HG03066 (cell line): ENCODE measurements around the gene WNT4.

Experiments used
- ATAC-seq: cut with Tn5 transposase; IDR thresholded peaks from one replicate; pipeline ENCODE4 v1.9.1; 2021; ENCODE audit warnings: low read depth; ENCODE audit not compliant: unreplicated experiment

WNT4 gene

DNA sequence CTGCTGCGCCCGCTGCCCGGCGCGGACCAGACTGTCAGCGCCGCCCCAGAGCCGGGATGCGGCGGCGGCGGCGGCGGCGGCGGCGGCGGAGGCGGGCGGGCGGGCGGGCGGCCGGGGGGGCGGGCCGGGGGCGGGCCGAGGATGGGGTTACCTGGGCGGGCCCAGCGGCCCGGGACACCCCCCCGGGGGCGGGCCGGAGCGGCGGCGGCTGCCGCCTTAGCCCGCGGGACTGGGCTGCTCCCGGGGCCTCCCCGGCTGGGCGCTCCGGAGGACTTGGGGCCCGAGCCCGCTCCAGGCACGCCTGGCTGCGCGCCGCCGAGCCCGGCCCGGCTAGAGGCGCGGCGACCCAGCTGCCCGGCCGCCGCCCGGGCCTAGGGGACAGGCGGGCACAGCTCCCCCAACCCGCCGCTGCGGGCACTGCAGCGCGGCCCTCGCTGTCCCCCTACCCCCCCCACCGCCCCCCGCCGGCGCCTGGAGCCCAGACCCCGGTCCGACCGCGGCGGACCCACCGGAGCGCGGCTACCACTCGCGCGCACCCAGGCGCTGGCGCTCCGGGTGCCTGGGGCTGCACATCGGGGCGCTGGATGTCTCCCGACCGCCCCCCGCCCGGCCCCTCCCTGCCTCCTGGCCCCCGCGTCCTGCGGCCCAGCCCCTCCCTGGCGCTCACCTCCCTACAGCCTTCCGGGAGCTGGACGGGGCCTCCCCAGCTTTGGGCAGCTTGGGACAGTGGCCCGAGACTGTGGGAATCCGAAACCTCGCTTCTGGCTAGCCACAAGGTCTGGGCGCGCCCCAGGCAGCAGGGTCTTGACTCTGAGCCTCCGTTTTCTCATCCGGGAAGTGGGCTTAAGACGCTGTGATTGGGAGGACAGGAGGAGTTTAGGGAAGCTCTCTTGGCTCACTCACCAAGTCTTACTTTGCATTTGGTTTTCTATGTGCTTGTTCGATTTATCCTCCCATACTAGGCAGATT, at the start of gene WNT4:
Gene WNT4 (minus strand): TSS at position 33 of the 969 bp plus-strand sequence. CDS start 175 bp downstream, outside the sequence.
- no peak for ATAC-seq

DNA sequence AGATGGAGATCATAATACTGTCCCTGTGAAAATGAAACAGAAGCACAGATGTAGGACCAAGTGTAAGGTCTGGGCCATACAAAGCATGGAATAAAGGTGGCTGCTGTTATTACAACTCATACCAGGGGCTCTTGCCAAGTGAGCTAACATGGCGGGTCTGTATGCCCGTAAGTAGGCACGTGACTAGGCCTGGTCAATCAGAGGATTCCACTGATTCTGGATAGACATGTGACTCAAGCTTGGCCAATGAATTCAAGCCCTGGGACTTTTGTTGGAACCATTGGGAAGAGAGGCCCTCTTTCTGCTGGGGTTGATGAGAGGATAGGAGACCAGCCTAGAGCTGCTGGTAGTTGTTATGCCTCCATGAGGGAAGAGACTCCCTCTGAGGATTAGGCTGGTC, 47.8 kb upstream of the WNT4 start:
- ATAC-seq: no peak

DNA sequence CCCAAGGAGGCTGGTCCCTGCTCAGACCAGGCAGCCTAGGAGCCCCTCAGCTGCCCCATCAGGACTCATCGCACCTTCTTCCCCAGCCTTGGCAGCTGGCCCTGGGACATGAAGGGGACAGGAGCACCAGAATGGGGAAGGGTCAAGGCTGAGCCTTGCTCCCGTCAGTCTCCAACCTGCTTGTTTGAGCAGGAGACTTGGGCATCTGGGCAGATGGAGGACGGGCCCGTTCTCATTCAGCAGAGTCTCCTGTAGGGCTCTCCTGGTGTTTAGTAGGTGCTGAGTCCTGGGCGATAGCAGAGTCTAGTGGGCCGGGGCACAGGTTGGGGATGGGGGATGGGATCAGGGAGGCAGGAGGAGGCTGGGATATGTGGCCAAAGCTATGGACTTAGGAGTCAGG, 47.4 kb upstream of the WNT4 start:
- no peak for ATAC-seq

DNA sequence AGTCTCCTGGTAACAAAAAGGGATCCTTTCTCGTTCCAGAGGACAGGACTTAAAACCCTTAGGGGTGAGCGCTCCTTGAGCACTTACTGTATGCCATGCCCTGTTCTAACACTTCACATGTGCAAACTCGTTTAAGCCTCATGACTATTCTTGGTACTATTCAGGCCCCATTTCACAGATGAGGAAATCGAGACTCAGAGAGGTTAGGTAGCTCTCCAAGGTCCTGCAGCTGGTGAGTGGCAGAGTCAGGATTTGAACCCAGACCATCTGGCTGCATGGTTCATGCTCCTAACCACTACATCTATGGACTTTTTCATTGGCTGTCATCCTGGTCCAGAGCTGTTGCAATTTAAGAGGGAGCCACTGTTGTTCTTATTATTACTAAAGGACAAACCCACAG, 46.7 kb upstream of the WNT4 start:
- no peak for ATAC-seq

DNA sequence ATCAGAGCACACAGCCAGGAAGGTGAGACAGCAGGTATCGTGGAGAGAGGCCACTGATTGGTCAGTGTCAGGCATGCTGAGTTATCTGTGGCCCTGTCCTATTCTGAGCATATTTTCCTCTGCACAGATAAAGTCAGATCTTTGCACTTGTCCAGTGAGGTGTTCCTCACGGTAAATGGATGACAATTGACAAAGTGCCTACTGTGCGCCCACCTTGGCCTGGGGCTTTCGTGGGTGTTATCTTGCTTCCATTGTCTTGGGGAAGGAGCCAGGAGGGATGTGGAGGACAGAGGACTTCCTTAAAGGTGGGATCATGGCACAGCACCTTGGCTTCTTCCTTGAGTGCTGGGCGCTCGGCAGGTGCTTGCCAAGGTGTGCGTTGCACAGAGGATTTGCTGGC, 46.0 kb upstream of the WNT4 start:
- ATAC-seq: no peak

DNA sequence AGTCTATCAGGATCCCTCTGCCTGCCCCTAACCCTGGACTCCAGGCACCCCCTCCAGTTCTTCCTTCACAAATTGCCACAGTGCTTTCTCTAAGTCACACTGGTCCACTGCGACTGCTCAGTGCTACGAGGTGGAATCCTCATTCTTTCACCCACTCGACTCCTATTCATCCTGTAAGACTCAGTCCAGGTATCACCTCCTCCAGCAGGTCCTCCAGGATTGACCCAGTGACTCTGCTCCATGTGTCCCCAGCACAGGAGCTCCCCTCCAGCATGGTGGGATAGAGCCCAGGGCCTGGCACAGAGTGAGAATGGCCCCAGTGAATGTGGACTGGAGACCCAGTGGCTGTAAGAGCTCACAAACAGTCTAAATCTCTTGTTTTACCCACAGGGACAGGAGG, 45.5 kb upstream of the WNT4 start:
- ATAC-seq: no peak

DNA sequence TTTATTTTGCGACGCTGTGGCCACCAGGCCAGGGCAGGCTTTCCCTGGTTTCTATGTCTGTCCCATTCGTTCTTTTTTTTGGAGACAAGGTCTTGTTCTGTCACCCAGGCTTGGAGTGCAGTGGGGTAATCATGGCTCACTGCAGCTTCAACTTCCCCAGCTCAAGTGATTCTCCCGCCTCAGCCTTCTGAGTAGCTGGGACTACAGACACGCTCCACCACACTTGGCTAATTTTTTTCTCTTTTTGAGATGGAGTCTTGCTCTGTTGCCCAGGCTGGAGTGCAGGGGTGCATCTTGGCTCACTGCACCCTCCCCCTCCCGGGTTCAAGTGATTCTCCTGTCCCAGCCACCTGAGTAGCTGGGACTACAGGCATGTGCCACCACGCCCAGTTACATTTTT, 43.4 kb upstream of the WNT4 start:
- no peak for ATAC-seq

DNA sequence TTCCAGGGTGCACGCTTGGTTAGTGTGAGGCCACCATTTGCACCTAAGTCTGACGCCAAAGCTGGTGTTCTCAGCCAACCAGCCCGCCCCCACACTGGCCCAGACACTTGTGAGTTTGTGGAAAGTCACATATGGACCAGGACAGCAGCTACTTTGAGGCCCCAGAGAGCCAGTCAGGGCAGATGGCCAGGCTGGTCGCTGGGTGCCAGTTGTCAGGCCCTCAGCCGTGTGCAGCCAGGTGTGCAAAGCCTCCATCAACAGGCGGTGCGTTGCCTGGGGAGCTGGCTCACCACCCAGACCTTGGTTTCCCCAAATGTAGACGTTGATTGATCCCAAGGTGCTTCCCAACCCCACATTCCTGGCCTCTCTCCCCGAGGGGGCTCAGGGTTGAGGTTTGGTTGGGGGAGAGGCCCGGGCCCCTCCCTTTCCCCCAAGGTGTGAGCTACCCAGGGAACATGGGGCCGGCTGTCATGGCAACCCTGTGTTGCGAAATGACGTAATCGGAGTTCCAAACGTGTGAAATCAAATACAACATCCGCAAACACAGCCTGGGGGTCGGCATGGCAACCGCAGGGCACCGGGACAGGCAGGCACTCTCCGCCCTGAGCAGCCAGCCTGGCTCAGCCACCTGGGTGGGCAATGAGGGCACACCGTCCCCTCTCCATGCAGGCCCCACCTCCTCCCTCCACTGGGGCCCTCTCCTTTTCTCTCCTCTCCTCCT, 42.2 kb upstream of the WNT4 start:
- no peak for ATAC-seq

DNA sequence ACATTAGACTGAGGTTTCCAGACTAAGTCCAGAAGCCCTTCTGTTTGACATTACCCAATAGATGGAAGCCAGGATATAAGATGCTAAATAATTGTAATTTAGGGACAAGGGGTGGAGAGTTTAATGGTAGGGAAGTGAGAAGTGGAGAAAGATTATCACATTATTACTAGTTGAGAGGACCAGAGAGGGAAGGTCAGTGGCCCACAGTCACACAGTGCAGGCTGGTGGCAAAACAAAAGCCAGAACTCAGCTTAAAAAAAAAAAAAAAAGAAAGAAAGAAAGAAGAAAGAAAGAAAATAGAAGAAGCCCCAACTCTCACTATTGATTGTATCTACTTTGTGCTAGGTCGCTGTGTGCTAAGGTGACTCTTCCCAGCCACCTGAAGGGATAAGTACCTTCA, 41.6 kb upstream of the WNT4 start:
- ATAC-seq: no peak

DNA sequence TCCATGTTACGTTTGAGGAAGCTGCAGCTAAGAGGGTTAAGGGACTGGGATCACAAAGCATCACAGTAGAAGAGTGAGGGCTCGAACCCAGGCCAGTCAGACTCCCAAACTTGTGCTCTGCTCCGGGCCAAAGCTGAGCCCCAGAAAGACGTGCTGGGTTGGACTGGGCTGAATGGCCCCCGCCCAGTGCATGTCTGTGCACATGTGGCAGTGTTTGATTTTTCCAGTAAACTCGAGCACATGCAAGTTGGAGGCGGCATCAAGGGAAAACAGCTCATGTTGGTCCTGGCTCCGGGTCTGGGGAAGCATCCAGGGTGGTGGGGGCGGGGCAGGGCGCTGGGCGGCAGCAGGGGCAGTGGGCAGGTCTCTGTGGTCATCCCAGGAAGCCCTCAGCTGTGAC, 39.8 kb upstream of the WNT4 start:
- no peak for ATAC-seq

DNA sequence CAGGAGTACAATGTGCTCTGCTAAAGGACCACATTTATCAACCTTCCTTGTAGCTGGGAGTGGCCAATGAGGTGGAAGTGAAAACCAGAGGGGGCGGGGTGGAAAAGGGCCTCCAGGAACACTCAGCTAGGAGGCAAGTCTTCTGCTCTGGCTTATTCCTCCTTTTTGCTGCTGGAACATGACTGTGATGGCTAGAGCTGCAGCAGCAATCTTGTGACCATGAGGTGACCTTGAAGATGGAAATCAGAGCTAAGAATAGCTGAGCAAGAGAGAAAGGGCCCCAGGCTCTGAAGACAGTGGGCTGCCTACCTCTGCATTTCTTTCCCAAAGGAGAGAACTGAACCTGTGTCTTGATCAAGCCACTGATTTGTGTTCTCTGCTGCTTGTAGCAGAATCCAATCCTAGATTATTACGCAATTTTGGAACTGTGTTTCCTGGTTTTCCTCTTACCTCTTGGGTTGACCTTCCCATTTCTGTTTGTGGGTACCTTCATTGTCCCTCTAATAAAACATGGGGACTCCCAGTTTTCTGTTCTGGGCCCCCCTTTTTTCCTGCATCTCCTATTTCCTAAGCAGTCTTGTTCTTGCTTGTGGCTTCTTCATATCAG, 36.4 kb upstream of the WNT4 start:
- no peak for ATAC-seq

DNA sequence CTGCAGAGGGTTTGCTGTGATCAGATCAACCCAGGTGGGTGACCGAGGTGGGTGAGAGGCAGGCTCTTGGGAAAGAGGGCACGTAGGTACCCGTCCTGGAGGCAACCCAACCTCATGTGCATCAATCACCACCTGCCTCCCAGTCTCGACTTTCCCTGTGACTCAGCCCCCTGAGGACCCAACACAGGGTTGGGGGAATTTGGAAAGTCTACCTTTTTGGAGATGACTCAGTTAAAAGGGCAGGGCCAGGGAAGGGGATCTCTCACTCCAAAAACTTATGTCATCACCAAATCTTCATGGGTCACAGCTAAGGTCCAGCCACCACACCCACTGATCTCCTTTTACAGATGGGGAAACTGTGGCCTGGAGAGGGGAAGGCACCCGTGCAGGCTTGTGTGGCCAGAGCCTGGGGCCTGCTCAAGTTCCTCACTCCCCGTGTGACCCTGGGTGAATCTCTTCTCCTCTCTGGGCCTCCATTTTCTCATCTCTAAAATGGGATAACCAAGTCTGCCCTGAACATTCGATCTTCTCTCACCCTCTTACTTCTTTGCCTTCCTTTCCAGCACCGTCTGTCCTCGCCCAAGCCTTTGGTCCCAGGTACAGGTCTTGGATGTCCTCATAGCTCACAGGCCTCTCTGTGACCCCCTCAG, 34.6 kb upstream of the WNT4 start:
- no peak for ATAC-seq

DNA sequence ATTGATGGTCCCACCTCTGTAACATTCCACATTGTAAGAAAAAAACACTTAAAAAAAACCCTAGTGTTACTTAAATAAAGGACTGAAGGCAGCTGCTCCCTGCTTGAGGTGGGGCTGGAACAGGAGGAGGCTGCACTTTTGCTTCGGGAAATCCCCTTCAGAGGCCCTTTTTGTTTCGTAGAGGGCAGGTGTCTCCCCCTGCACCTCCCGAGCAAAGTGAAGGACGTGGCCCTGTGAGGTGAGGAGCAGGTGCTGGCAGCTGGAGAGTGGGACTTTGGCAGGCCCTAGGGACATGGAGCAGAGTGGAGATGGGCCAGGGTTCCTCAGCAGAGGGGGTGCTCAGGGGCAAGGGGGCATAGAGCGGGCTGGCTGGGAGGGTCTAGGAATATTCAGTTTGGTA, 33.4 kb upstream of the WNT4 start:
- peak; percentile 79 for ATAC-seq

DNA sequence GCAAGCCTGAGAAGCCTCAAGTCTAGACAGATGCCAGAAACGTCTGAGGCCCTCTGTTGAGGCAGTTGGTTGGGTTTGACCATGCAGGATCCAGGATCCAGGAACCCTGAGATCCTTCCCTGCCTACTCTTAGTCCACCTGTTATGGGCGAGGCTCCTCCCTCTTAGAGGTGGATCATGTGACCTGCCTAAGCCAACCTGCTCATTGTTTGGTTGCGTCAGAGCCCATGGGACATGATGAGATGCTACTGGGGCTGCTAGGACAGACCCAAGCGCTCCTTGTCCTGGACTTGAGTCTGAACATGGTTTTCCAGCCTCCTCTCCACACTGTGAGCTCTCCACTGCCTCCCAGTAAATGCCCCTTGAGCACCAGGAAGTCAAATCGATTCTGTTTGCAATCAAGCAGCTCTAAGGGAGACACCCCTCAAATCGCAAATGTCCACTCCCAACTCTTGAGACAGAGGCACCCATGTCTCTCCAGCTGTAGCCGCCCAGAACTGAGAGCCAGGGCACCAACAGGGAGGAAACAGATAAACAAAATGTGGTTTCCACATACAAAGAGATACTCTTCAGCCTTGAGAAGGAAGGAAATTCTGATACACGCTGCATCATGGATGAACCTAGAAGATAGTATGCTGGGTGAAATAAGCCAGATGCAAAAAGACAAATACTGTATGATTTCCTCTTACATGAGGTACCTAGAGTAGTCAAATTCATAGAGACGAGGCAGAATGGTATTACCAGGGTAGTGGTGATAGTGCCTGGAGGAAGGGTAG, 31.7 kb upstream of the WNT4 start:
- ATAC-seq: no peak

DNA sequence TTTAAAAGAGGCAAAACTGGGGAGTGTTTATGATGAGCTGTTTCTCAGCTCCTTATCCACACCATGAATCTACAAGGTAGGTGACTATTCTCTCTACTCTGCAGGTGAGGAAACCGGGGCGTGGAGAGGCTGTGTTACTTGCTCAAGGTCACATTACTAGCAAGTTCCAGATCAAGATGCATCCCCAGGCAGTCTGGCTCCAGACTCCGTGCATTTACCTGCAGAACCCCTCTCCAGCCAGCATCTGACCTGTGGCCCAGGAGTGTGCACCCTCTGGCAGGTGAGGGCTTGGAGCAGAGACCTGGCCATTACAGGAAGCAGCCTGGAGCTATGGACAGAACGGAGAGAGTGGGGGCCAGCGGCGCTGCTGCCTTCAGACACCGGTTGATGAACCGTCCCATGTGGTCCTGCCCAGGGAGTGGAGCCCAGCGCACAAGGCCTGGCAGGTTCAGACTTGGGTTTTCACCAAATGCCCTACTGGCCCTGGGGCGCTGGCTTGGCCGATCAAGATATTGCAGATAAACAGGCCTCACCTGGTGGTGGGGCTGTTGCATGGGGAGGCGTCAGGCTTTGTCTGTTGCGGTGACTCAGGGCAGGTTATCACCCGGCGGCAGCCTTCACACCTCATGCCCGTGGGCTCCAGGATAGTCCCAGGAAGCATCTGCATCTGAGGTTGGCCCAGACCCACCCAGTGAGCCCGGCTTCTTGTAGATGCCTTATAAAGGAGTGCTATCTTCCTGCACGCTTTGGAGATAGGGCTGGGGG, 29.2 kb upstream of the WNT4 start:
- no peak for ATAC-seq

DNA sequence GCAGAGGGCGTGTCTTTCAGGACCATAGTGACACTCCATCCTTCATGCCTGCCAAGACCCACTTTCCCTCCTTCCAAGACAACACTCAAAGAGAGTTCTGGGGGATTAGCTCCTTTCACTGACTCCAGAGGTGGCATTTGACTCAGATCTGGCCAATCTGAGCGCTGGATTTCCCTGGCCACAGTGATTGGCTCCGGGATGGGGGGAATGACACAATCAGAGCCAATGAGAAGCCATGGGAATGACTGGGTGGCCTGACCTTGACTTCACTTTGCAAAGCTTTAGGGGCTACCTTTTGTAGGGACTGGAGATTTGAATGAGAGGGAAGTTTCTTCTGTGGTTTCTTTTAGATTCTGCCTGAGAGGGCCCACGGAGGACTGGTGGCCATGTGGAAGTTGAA, 26.9 kb upstream of the WNT4 start:
- no peak for ATAC-seq

DNA sequence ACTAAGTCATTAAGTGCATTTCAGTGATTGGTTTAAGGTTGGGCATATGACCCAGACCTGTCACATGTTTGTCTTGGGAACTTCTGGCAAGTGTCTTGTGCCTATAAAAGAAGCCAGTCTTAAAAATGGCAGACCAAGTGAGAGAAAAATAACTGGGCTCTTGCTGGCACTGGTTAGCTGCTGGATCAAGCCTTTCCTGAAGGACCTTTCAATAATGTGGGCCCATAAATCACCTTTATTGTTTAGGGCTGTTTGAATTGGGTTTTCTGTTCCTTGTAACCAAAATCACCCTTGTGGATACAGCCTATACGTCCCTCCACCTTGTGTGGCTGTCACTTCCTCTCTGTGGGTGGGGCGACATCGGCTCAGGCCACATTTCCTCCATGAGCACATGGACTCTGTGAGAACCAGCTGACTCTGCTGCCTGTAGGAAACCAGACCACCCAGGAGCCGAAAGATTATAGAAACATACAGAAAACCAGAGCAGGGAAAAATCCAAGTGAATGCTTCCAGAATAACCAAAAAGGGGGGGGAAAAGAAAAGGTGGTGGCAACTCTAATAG, 25.6 kb upstream of the WNT4 start:
- no peak for ATAC-seq

DNA sequence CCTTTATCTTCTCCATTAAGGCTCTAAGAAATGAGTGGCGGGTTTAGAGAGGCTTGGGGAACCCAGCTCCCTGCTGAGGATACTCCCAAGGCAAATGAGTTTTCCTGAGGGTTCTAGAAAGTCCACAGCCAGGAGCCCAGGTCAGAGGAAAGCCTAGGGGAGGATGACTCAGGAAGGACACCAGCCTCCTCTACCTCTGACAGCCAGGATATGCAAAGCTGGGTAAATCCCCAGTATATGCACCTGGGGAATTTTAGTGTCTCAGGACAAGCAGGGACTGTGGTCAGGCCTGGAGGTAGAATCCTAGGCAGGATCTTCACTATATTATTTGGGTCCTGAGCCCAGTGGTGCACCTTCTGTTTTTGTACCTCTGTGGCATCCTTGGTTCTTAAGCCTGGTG, 23.5 kb upstream of the WNT4 start:
- no peak for ATAC-seq
